Inflammatory macrophage treated with lipopolysaccharide for 1 hour (primary cell): ENCODE measurements around the gene SLC51B.
"Not testable (repeated sequence)": the region's sequence is repeated elsewhere in the genome, so short reads cannot be mapped to it uniquely, and the experiment has no call there.

Source experiments
- DNase-seq, 2 donors: peaks; one replicate each; pipeline ENCODE4 v3.0.0-alpha.2; 2020 to 2022

SLC51B gene

GRCh38 chr15:65085990-65086679, 40.9 kb downstream of the SLC51B start:
- DNase-seq: peak in 1 of 2 donors; percentile 14

GRCh38 chr15:65086680-65087111, 41.5 kb downstream of the SLC51B start:
- DNase-seq: no peak

- DNase-seq: no peak
Observed at GRCh38 chr15:65087411-65087810, 42.2 kb downstream of the SLC51B start.

GRCh38 chr15:65087873-65088642, 42.9 kb downstream of the SLC51B start:
- no peak for DNase-seq

GRCh38 chr15:65088643-65089021, 43.4 kb downstream of the SLC51B start:
- no peak for DNase-seq

- DNase-seq: no peak
Observed at GRCh38 chr15:65089206-65089824, 44.1 kb downstream of the SLC51B start.

- no peak for DNase-seq
Observed at GRCh38 chr15:65091946-65092770, 47.0 kb downstream of the SLC51B start.

- DNase-seq: no peak
Observed at GRCh38 chr15:65092911-65093792, 48.0 kb downstream of the SLC51B start.

GRCh38 chr15:65093793-65094170, 48.6 kb downstream of the SLC51B start:
- not testable (repeated sequence) for DNase-seq

GRCh38 chr15:65094294-65094995, 49.3 kb downstream of the SLC51B start:
- no peak for DNase-seq

GRCh38 chr15:65095011-65095746, 50.0 kb downstream of the SLC51B start:
- no peak for DNase-seq

- no peak for DNase-seq
Observed at GRCh38 chr15:65095747-65096104, 50.5 kb downstream of the SLC51B start.

- DNase-seq: no peak
Observed at GRCh38 chr15:65096481-65097385, 51.5 kb downstream of the SLC51B start.

GRCh38 chr15:65097651-65098263, 52.6 kb downstream of the SLC51B start:
- no peak for DNase-seq

GRCh38 chr15:65099336-65099735, 54.1 kb downstream of the SLC51B start:
- no peak for DNase-seq

GRCh38 chr15:65099801-65100200, 54.6 kb downstream of the SLC51B start:
- not testable (repeated sequence) for DNase-seq

- no peak for DNase-seq
Observed at GRCh38 chr15:65100442-65100841, 55.3 kb downstream of the SLC51B start.

GRCh38 chr15:65101411-65101890, 56.3 kb downstream of the SLC51B start:
- DNase-seq: peak; percentile 36 to 82
